ENCODE measurements around the gene CDK14. TPM values are rescaled to one million over a fixed set of nuclear protein-coding genes. Genes with fewer than 3 reads are reported as not detected.

CDK14 gene
- total RNA-seq, 2 donors from 2014 or later: 8.7 to 13.4 TPM

- no peak for DNase-seq
- no peaks in the 10 kb centered on the region for H3K36me3 ChIP-seq (ENCODE audit: control insufficient read depth, insufficient read depth, low read length)
- no peak overlapping the region for H3K4me3 Mint-ChIP-seq
- TF ChIP-seq CTCF (conservative IDR thresholded peaks at IDR 0.05): no peak
- peaks cover 6% of the 10 kb centered on the region for H3K4me1 Mint-ChIP-seq
- no peak overlapping the region for H3K27ac ChIP-seq (ENCODE audit: low read depth, low read length)
- H3K27me3 Mint-ChIP-seq (ENCODE audit: insufficient read depth): no peaks in the 10 kb centered on the region
- 91 to 100% methylated on average over 1 to 3 of the region's 4 CpGs for WGBS, 2 experiments (ENCODE audit: insufficient coverage in 1 of 2, insufficient read length in 1 of 2)
- H3K9me3 ChIP-seq (ENCODE audit: control insufficient read depth, low read length): no peaks in the 10 kb centered on the region
- no peaks in the 10 kb centered on the region for H3K27me3 ChIP-seq (ENCODE audit: control insufficient read depth, insufficient read depth, low read length, poor library complexity, severe bottlenecking)
- H3K4me1 ChIP-seq (ENCODE audit: control insufficient read depth, insufficient read depth, low read length): no peaks in the 10 kb centered on the region
- no peak overlapping the region for H3K9ac ChIP-seq (ENCODE audit: extremely low read depth, low read length, poor library complexity, severe bottlenecking)
- no peak overlapping the region for H3K27ac Mint-ChIP-seq
- H3K36me3 Mint-ChIP-seq (ENCODE audit: low read depth): no peaks in the 10 kb centered on the region
- no peaks in the 10 kb centered on the region for H3K9me3 Mint-ChIP-seq
- no peak overlapping the region for H3K4me3 ChIP-seq (ENCODE audit: low read length)
These were observed 27.9 kb upstream of the CDK14 start for GRCh38 chr7:90568213-90568612.

- Histone ChIP-seq H3K27me3 (ENCODE audit: control insufficient read depth, insufficient read depth, low read length, poor library complexity, severe bottlenecking) (no peaks in the 10 kb centered on the region), H3K4me1 (ENCODE audit: control insufficient read depth, insufficient read depth, low read length) (peaks cover 3% of the 10 kb centered on the region), H3K27ac (ENCODE audit: low read depth, low read length) (no peak overlapping the region), H3K36me3 (ENCODE audit: control insufficient read depth, insufficient read depth, low read length) (no peaks in the 10 kb centered on the region), H3K9me3 (ENCODE audit: control insufficient read depth, low read length) (no peaks in the 10 kb centered on the region), H3K9ac (ENCODE audit: extremely low read depth, low read length, poor library complexity, severe bottlenecking) (no peak overlapping the region), H3K4me3 (ENCODE audit: low read length) (no peak overlapping the region)
- Mint-ChIP-seq H3K27me3 (ENCODE audit: insufficient read depth) (no peaks in the 10 kb centered on the region), H3K4me3 (no peak overlapping the region), H3K4me1 (peaks cover 6% of the 10 kb centered on the region), H3K27ac (no peak overlapping the region), H3K36me3 (ENCODE audit: low read depth) (no peaks in the 10 kb centered on the region), H3K9me3 (no peaks in the 10 kb centered on the region)
- DNase-seq: no peak
- 93% methylated on average over 1 of the region's 1 CpG; no CpG with 5 or more reads in 1 of the 2 experiments for WGBS, 2 experiments (ENCODE audit: insufficient coverage in 1 of 2, insufficient read length in 1 of 2)
- no peak for TF ChIP-seq CTCF (conservative IDR thresholded peaks at IDR 0.05)
These were observed 26.8 kb upstream of the CDK14 start for GRCh38 chr7:90569368-90569767.

- no peak for TF ChIP-seq CTCF (conservative IDR thresholded peaks at IDR 0.05)
- Histone ChIP-seq H3K27me3 (ENCODE audit: control insufficient read depth, insufficient read depth, low read length, poor library complexity, severe bottlenecking) (no peaks in the 10 kb centered on the region), H3K4me1 (ENCODE audit: control insufficient read depth, insufficient read depth, low read length) (peaks cover 3% of the 10 kb centered on the region)
These were observed 25.7 kb upstream of the CDK14 start for GRCh38 chr7:90570373-90570959.

More at GRCh38 chr7:90570373-90570959, 25.7 kb upstream of the CDK14 start:
- no peak for DNase-seq
- no peak overlapping the region for H3K27ac ChIP-seq (ENCODE audit: low read depth, low read length)
- H3K36me3 Mint-ChIP-seq (ENCODE audit: low read depth): no peaks in the 10 kb centered on the region
- H3K4me3 Mint-ChIP-seq: no peak overlapping the region
- no peak overlapping the region for H3K9ac ChIP-seq (ENCODE audit: extremely low read depth, low read length, poor library complexity, severe bottlenecking)
- no peaks in the 10 kb centered on the region for H3K9me3 ChIP-seq (ENCODE audit: control insufficient read depth, low read length)
- no peak overlapping the region for H3K4me3 ChIP-seq (ENCODE audit: low read length)
- H3K27ac Mint-ChIP-seq: no peak overlapping the region
- H3K4me1 Mint-ChIP-seq: peaks cover 6% of the 10 kb centered on the region
- no peaks in the 10 kb centered on the region for H3K9me3 Mint-ChIP-seq
- H3K27me3 Mint-ChIP-seq (ENCODE audit: insufficient read depth): no peaks in the 10 kb centered on the region
- no peaks in the 10 kb centered on the region for H3K36me3 ChIP-seq (ENCODE audit: control insufficient read depth, insufficient read depth, low read length)
- WGBS, 2 experiments (ENCODE audit: insufficient coverage in 1 of 2, insufficient read length in 1 of 2): 80 to 90% methylated on average over 1 of the region's 1 CpG
